Stimulated activated CD4-positive, alpha-beta T cell treated with anti-CD3 and anti-CD28 coated beads, TNF-alpha, amount 100 ng/mL, for 24 hours (primary cell): ENCODE measurements around the gene EIF4E1B.

Experiments used
- DNase-seq, 3 experiments: peaks; one replicate each; pipeline ENCODE4 v3.0.0-alpha.2; 2020; ENCODE audit warnings: low read depth in 3 of 3

The EIF4E1B gene

GRCh38 chr5:176606032-176606431 lies 24.4 kb upstream of the EIF4E1B start:
- DNase-seq = no peak

GRCh38 chr5:176606875-176607274 lies 23.6 kb upstream of the EIF4E1B start:
- DNase-seq = no peak

DNA sequence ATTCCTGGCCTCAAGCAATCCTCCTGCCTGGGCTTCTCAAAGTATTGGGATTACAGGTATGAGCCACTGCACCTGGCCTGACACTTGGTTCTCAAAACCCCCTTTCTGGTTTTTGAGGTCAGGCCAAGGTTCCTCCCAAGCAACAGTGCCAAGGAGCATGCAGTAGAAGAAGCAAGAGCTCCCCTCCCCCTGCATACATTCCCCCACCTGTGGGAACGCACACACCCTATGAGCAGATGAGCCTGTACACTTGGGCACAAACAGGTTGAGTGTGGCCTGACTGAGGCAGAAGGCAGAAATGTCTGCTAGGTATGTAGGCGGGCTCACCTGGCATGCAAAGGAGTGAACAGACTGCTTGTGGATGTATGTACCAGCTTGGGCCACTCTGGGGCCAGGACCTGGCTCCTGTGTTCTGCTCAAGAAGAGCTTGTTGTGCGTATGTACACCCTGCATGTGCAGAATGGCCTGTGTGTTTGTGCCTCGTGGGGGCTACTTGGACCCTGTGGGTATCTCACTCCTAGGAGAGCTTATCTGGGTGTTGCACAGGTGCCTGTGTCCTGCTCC lies 22.3 kb upstream of the EIF4E1B start:
- DNase-seq = no peak

GRCh38 chr5:176608937-176609723 lies 21.3 kb upstream of the EIF4E1B start:
- DNase-seq = no peak

DNA sequence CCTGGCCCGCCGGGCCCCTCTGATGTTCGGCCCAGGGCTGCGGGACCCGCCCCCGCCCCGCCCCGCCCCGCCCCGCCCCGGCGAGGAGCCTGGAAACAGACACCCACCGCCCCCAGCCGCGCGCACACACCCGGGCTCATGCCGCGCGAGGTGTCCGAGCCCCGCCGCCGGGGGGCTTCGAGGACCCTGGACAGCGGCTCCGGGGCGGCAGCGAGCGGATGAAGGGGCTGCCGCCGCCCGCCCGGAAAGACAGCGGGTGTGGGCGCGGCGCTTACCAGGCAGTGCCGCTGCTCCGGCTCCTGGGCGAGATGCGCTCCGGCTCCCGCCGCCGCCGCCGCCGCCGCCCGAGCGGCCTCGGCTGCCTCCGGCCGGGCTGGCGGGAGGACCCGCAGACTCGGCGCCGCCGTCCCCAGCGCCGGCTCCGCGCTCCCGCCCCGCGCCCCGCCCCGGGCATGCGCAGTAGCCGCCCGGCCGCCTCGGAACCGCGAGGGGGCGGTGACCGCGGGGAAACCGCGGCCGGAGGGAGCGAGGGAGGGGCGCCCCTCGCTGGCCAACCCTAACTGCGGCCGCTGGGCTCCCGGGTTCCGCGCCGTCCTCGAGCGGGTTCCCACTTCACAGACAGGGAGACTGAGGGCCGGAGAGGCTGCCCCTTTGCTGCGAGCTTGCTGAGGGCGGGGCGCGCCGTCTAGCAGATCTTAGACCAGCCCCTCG lies 20.6 kb upstream of the EIF4E1B start, which contains the start of gene GPRIN1:
GPRIN1 (minus strand) TSS at position 433 of the 711 bp plus-strand sequence. CDS start 10,322 bp downstream, outside the sequence.
- peak in 2 of 3 experiments; percentile 34 to 58 for DNase-seq

- no peak for DNase-seq
Observed at GRCh38 chr5:176610435-176610773, 20.1 kb upstream of the EIF4E1B start.

GRCh38 chr5:176611435-176611834 lies 19.0 kb upstream of the EIF4E1B start:
- peak in 1 of 3 experiments; percentile 42 for DNase-seq

- DNase-seq = no peak
Observed at GRCh38 chr5:176612008-176612407, 18.5 kb upstream of the EIF4E1B start.

GRCh38 chr5:176612855-176613254 lies 17.6 kb upstream of the EIF4E1B start:
- DNase-seq = no peak

DNA sequence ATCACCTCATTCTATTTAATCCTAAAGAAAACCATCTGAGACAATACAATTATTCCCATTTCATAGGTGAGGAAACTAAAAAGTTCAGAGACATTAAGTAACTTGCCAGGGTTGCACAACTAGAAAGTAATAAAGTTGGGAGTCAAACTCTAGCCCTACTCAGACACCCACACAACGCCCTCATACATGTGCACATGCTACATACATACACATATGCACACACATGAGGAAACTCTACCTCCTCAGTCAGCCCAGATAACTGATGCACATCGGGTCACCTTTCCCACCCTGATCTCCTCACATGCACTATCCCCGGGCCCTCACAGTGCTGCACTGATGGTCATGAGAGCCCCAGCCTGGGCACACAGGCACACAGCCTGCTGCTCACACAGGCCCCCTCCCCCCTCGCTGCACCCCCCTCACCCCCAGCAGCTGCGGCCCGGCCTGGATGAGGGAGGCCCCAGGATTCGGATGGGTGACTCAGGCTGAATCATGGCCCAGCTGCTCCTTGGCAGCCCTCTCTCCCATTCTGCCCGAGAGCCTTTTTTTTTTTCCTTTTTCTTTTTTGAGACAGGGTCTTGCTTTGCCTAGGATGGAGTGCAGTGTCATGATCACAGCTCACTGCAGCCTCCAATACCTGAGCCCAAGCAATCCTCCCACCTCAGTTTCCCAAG lies 15.5 kb upstream of the EIF4E1B start:
- no peak for DNase-seq

DNA sequence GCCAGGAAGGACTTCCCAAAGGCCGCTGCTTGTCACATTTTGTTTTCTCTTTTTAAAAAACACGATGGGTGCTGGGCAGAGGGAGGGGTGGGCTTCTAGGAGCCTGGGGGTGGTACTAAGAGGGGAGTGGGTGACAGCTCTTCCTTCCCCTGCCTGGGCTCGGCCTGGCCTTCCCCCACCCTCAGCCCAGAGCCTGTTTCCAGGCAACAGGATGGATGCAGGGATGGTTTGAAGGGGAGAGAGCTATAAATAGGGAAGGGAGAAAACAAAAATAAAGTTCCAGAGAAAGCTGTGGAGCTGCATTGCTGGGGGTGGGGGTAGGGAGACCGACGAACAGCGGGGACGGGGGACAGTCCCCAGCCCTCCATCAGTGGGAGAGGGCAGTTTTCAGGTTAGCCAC lies 14.0 kb upstream of the EIF4E1B start:
- DNase-seq = no peak

DNA sequence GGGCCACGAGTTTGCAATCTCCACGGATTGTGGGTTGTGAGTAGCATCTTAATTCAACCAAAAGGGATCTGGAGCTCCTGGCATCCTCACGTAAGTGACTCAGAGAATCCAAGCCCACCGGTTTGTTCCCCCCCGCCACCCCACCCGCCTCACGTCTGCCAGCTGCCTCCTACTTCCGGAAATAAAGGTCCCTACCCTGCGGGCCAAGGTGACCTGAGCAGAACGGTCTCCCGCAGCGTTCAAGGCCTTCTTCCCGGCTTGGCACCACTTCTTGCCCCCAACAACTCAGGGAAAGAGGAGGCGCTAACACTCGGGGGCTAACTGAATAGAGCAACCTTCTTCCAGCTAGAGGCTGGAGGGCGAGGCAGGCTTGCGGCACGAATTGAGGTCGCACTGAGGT lies 11.7 kb upstream of the EIF4E1B start:
- no peak for DNase-seq

DNA sequence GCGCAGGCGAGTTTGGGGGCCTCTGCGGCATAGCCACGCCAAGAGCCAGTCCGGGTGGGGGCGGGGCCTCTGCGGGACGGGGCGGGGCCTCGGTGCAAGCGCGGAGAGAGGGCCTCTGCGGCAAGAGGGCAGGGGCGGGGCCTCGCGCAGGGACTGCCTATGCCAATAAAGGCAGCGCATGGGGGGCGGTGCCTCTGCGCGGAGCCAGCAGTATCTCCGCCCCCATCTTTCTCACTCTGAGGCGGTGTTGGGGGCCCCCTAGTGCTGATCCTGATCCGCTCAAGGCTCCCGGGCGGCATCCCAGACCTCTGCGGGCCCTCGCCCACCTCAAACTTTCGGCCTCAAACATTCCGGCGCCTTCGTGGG lies 11.3 kb upstream of the EIF4E1B start:
- DNase-seq = peak; percentile 57 to 87 (median 58)

DNA sequence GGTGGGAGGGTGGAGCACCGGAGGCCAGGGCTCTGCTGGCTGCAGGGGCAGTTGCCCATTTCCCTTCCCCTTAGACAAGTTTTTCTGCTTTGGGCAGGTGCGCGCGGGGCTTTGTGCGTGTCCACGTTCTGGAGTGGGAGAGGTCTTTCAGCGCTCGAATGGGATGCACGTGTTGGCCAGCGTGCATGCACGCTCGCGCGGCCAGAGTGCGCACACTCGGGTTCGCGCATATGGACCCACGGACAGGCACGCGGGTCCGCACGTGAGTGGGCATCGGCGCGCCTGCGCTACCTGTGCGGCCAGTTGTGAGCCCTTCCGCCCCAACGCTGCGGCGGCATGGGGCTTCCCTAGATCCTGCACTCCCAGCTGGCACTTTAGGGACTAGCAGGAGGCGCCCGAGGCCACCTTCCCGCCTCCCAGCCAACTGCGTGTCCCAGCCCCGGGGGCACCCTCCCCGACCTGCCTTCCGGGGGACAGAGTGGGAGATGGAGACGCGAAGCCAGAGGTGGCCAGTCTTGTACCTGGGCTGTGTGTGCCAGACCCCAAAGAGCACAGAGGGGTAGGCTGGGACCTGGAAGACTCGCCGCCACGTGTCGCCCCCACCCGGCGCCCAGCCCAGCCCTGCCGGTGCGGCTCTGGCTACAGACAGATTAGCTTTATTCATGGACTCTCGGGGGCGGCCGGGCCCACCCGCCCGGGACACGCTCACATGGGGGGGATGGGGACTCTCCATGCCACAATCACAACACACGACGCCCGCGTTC lies 10.7 kb upstream of the EIF4E1B start:
- DNase-seq = no peak

DNA sequence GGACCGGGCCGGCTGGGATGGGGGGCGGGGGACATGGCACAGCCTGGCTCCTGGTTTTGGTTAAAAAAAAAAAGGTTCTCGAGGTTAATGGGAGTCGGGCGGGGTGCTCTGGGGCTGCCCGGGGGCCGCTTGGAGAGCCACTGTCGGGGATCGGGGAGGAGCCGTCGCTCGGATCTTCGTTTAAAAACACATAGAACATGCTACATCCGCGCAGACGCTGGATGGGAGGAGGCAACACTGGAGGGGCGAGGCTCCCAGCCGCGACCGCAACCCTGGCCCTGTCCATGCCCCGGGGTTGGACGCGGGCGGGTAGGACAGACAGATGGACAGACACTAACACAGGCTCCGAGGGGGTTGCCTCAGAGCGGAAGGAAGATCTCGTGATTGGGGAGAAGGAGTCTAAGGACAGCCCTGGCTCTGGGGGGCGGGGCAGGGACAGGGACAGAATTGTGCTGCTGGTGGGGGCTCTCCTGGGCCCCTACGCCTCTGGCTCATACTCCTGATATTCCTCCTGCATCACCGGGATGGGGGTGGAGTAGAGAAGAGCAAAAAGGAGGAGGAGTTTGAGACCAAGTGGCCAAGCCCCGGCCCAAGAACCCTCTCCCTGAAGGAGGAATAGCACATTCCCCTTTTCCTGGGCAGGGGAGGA lies 10.0 kb upstream of the EIF4E1B start:
- no peak for DNase-seq

GRCh38 chr5:176621661-176622079 lies 8.8 kb upstream of the EIF4E1B start:
- no peak for DNase-seq

DNA sequence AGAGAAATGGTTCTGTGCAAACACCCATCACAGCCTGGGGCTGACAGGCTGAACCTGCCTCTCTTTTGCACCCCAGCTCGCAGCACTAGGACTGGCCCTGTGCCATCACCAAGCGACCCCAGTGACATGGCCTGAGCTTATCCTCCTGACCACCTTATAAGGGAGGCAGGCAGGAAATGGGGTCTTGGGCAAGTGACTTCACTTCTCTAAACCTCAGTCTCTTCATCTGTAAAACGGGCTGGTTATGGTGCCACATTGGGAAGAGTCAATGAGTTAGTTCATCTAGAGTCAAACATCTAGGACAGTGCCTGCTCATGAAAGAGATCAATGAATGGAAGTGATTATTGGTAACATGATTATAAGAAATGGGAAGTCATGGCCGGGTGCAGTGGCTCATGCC lies 6.3 kb upstream of the EIF4E1B start:
- no peak for DNase-seq

DNA sequence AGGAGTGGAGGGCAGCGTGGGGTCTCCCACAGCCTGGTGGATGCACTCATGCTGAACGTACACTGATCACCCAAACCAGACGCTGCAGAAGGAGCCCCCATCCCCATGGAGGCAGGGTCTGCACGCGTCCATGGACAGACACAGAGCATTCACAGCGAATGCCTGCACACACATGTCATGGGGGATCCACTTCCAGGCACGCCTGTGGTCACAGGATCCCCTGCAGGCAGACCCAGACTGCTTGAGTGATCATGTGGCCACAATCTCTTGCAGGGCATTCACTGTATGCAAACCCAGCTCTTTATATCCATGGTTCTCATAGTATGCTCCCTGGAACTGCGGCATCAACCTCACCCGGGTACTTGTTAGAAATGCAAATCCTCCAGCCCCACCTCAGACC lies 5.5 kb upstream of the EIF4E1B start:
- DNase-seq = no peak

DNA sequence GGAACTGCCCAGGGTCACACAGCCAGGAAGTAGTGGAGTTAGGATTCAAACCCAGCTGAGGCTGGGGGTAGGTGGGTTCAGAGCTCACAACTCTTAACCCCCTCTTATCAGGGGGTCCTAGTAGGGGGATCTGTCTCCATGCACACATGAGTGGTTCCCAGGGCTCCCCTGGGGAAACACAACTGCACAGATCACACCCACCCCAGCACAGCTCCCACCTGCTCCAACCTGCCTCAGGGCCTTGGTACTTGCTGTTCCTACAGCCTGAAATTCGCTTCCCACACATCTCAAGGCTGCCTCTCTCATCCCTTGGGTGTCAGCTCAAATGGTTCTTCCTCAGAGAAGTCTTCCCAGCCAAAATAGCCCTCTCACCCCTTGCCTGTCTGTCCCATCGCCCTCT lies 5.0 kb upstream of the EIF4E1B start:
- DNase-seq = no peak

- DNase-seq = no peak
Observed at GRCh38 chr5:176625966-176626875, 4.3 kb upstream of the EIF4E1B start.
